Ishikawa (cell line): ENCODE measurements around the gene ALOX5AP.

Experiments used
- EP300 ChIP-seq: IDR thresholded peaks from 2 replicates; pipeline ENCODE4 v1.6.1; 2012; ENCODE audit warnings: borderline replicate concordance
- FOXM1 ChIP-seq: IDR thresholded peaks from 2 replicates; pipeline ENCODE4 v1.6.1; 2012; ENCODE audit warnings: low read depth, borderline replicate concordance
- TAF1 ChIP-seq: IDR thresholded peaks from 2 replicates; pipeline ENCODE4 v1.6.1; 2012; ENCODE audit warnings: low read depth, mild to moderate bottlenecking
- TEAD4 ChIP-seq: IDR thresholded peaks from 2 replicates; pipeline ENCODE4 v1.6.1; 2012
- TF ChIP-seq, protein P1 (sequence below): IDR thresholded peaks from 2 replicates; pipeline ENCODE4 v1.6.1; 2012; ENCODE audit warnings: low read depth, mild to moderate bottlenecking

- TF ChIP-seq EP300 (no peak), TAF1 (no peak), TEAD4 (no peak), FOXM1 (no peak)
- TF ChIP-seq, protein P1, sequence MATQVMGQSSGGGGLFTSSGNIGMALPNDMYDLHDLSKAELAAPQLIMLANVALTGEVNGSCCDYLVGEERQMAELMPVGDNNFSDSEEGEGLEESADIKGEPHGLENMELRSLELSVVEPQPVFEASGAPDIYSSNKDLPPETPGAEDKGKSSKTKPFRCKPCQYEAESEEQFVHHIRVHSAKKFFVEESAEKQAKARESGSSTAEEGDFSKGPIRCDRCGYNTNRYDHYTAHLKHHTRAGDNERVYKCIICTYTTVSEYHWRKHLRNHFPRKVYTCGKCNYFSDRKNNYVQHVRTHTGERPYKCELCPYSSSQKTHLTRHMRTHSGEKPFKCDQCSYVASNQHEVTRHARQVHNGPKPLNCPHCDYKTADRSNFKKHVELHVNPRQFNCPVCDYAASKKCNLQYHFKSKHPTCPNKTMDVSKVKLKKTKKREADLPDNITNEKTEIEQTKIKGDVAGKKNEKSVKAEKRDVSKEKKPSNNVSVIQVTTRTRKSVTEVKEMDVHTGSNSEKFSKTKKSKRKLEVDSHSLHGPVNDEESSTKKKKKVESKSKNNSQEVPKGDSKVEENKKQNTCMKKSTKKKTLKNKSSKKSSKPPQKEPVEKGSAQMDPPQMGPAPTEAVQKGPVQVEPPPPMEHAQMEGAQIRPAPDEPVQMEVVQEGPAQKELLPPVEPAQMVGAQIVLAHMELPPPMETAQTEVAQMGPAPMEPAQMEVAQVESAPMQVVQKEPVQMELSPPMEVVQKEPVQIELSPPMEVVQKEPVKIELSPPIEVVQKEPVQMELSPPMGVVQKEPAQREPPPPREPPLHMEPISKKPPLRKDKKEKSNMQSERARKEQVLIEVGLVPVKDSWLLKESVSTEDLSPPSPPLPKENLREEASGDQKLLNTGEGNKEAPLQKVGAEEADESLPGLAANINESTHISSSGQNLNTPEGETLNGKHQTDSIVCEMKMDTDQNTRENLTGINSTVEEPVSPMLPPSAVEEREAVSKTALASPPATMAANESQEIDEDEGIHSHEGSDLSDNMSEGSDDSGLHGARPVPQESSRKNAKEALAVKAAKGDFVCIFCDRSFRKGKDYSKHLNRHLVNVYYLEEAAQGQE, result no peak
These were observed 37.3 kb upstream of the ALOX5AP start for GRCh38 chr13:30697996-30698401.
